Heart left ventricle (tissue), 13 donors: ENCODE results near the gene CPLX1.

ENCODE experiments used
- CTCF ChIP-seq, 12 donors: fragments of 200-600 bp; sonication (generic) in 4 of 12; IDR thresholded peaks; one replicate each; pipeline versions ENCODE4 v1.5.0 to v1.8.0; 2018 to 2022; ENCODE audit warnings: antibody characterized with exemption in 12 of 12, mild to moderate bottlenecking in 5 of 12
- POLR2A ChIP-seq, 2 donors: fragments of 450-650 bp; IDR thresholded peaks; one replicate each; pipeline ENCODE4 v1.6.1; 2017; ENCODE audit warnings: antibody characterized with exemption in 2 of 2, mild to moderate bottlenecking in 2 of 2, moderate library complexity in 2 of 2
- donor health status: ischemic (EF 13 %, LVEDD 7.1; RV severe dilation, severe dysfunction).
- donor health status: DM: no; HTN: yes; CAD: no.
- donor health status: DM: no; HTN: no; CAD: no.
- donor health status: ischemic (EF 25% LVEDD 6.9; RV normal size, moderate dysfunction).
- donor health status: ischemic (EF 25% LVEDD 5.7; RV mildly dilated, moderate dysfunction).
- donor health status: ischemic (EF 35%, LVEDD 5.7; RV mildly dilated, moderate dysfunction).
- donor health status: nonischemic (EF 11% LVEDD 7.7; RV severe dilation, severe dysfunction).
- donor health status: DM: yes; HTN: yes; CAD: no.
- donor health status: PGD.
- donor health status: ischemic (EF 29% LVEDD 5.4; RV normal size, mild dysfunction).
- donor health status: nonischemic (EF 23%, LVEDD 6.1; RV moderate dilation, normal function).

GRCh38 chr4:834368-835147 is 8.6 kb upstream of the CPLX1 start:
- TF ChIP-seq CTCF (IDR thresholded peaks at IDR 0.05) (no peak), POLR2A (IDR thresholded peaks at IDR 0.05) (no peak)
